Endothelial cell of umbilical vein (primary cell): Measurements from ENCODE around the gene UPK3A. TPM values are rescaled to one million over a fixed set of nuclear protein-coding genes. Genes with fewer than 3 reads are reported as not detected.
A peak's percentile ranks its signal among the peaks of the same experiment; 100 is the strongest.

ENCODE experiments used
- Bru-seq: library from RNA; stranded (reverse); fragments of 400-500 nt; gene quantifications from one replicate; lab custom pipeline; 2021; lab: Mats Ljungman, UMichigan
- BruChase-seq, 2 experiments: library from RNA; stranded (reverse); fragments of 400-500 nt; gene quantifications; one replicate each; lab custom pipeline; 2021; lab: Mats Ljungman, UMichigan
- BruUV-seq: library from RNA; stranded (reverse); fragments of 400-500 nt; replicated peaks from 2 replicates; lab custom pipeline; 2021; lab: Mats Ljungman, UMichigan
- CTCF ChIA-PET: fragments of 300-600, 350-600 bp; sonication (Branson Sonifier 250); formaldehyde crosslinking; loops from one replicate; lab custom pipeline; 2021; ENCODE audit warnings: antibody characterized with exemption, inconsistent platforms; lab: Charles Lee
- POLR2A ChIA-PET: fragments of 300-600, 350-600 bp; sonication (Branson Sonifier 250); formaldehyde crosslinking; loops from one replicate; lab custom pipeline; 2021; ENCODE audit warnings: antibody characterized with exemption, inconsistent platforms; lab: Charles Lee
- DNase-seq: peaks from one replicate; pipeline ENCODE4 v3.0.0-alpha.2; 2011; ENCODE audit warnings: low read depth, low spot score
- FAIRE-seq: peaks from 2 replicates; lab custom pipeline; 2011; peaks lifted over from hg19 to GRCh38; lab: Jason Lieb, UNC
- H2AFZ ChIP-seq: 2 replicates; pipeline ENCODE4 v1.6.0; 2012; ENCODE audit warnings: low read depth, low read length, control low read depth, inconsistent platforms
- H3K27ac ChIP-seq: 2 replicates; pipeline ENCODE4 v1.5.1; 2011; ENCODE audit warnings: low read depth, mild to moderate bottlenecking, control low read depth, low read length, moderate library complexity; ENCODE audit not compliant: insufficient read depth
- H3K27me3 ChIP-seq, 2 experiments: 2 replicates each; pipeline versions ENCODE4 v1.6.0 to v1.6.1; 2011; ENCODE audit warnings: low read length in 2 of 2, mixed read lengths in 1 of 2; ENCODE audit not compliant: control insufficient read depth in 2 of 2, insufficient read depth in 2 of 2
- H3K36me3 ChIP-seq, 2 experiments: 2 replicates in 1 of 2; 3 replicates in 1 of 2; pipeline ENCODE4 v1.5.1; 2011; ENCODE audit warnings: low read length in 2 of 2, mild to moderate bottlenecking in 1 of 2, moderate library complexity in 1 of 2; ENCODE audit not compliant: control insufficient read depth in 2 of 2, insufficient read depth in 2 of 2; ENCODE audit errors: extremely low read depth in 1 of 2
- H3K4me1 ChIP-seq: 3 replicates; pipeline ENCODE4 v1.5.1; 2011; ENCODE audit warnings: mild to moderate bottlenecking, low read length; ENCODE audit not compliant: control insufficient read depth, insufficient read depth; ENCODE audit errors: extremely low read depth
- H3K4me2 ChIP-seq: 2 replicates; pipeline ENCODE4 v1.6.1; 2011; ENCODE audit warnings: low read length, control low read depth, mixed read lengths; ENCODE audit not compliant: insufficient read depth
- H3K4me3 ChIP-seq, 3 experiments: fragments of 200-600 bp in 1 of 3; sonication (generic), shearing (Covaris generic) in 1 of 3; replicated peaks in 1 of 3; 2 replicates each; pipeline ENCODE4 v1.5.1; 2011 to 2016; ENCODE audit warnings: control low read depth in 3 of 3, low read length in 3 of 3, mild to moderate bottlenecking in 2 of 3, inconsistent platforms in 1 of 3, low read depth in 1 of 3, moderate library complexity in 1 of 3; ENCODE audit not compliant: insufficient read depth in 1 of 3
- H3K79me2 ChIP-seq: 2 replicates; pipeline ENCODE4 v1.6.0; 2012; ENCODE audit warnings: low read length, inconsistent platforms; ENCODE audit not compliant: control insufficient read depth, insufficient read depth
- H3K9ac ChIP-seq: replicated peaks from 2 replicates; pipeline ENCODE3; 2011; ENCODE audit warnings: low read length, control low read depth; ENCODE audit not compliant: insufficient read depth; ENCODE audit errors: extremely low read depth
- H3K9me1 ChIP-seq: replicated peaks from 3 replicates; pipeline ENCODE4 v1.6.0; 2011; ENCODE audit warnings: mild to moderate bottlenecking, low read length; ENCODE audit not compliant: control insufficient read depth, insufficient read depth; ENCODE audit errors: extremely low read depth
- H3K9me3 ChIP-seq: replicated peaks from 2 replicates; pipeline ENCODE4 v1.5.1; 2012; ENCODE audit warnings: low read length, inconsistent platforms; ENCODE audit not compliant: control insufficient read depth, insufficient read depth
- H4K20me1 ChIP-seq: replicated peaks from 2 replicates; pipeline ENCODE3; 2011; ENCODE audit warnings: mild to moderate bottlenecking, low read length; ENCODE audit not compliant: control insufficient read depth, insufficient read depth; ENCODE audit errors: extremely low read depth
- CTCF ChIP-seq, 2 donors: IDR thresholded peaks; 1 replicate in 1 of 2; 2 replicates in 1 of 2; pipeline ENCODE4 v1.5.1; 2011; ENCODE audit warnings: low read length in 2 of 2, mild to moderate bottlenecking in 2 of 2, moderate library complexity in 2 of 2, control low read depth in 1 of 2, inconsistent platforms in 1 of 2, low read depth in 1 of 2; ENCODE audit not compliant: insufficient read depth in 1 of 2; ENCODE audit errors: extremely low read depth in 1 of 2
- EZH2 ChIP-seq: IDR thresholded peaks from 2 replicates; pipeline ENCODE4 v1.6.1; 2012; ENCODE audit warnings: borderline replicate concordance, low read depth, mild to moderate bottlenecking, moderate library complexity, low read length, inconsistent platforms; ENCODE audit not compliant: severe bottlenecking
- GATA2 ChIP-seq: IDR thresholded peaks from 2 replicates; pipeline ENCODE4 v1.7.0; 2011; ENCODE audit warnings: low read depth, mild to moderate bottlenecking, moderate library complexity, mixed read lengths, low read length; ENCODE audit not compliant: insufficient read length, insufficient read depth
- MAX ChIP-seq: IDR thresholded peaks from 2 replicates; pipeline ENCODE4 v1.6.1; 2011; ENCODE audit not compliant: insufficient read depth, insufficient read length
- POLR2A ChIP-seq: IDR thresholded peaks from 2 replicates; pipeline ENCODE4 v1.6.1; 2012; ENCODE audit warnings: low read depth, mild to moderate bottlenecking, control low read depth, low read length
- POLR2AphosphoS5 ChIP-seq: IDR thresholded peaks from 2 replicates; pipeline ENCODE4 v1.6.1; 2012; ENCODE audit warnings: low read depth, mild to moderate bottlenecking, control low read depth, low read length, moderate library complexity; ENCODE audit not compliant: insufficient read depth
- dilution Hi-C: fragments of 300-500 bp; cut with MboI; formaldehyde crosslinking; loops from one replicate; pipeline ENCODE4 v1.15.0; 2019; ENCODE audit warnings: low sequenced_read_pairs; ENCODE audit not compliant: extremely low pct_ligation_motif_present
- intact Hi-C: fragments of 100-400 bp; cut with micrococcal nuclease; formaldehyde crosslinking; loops from one replicate; pipeline ENCODE4 v1.10.0; 2022
- long read RNA-seq: library from polyadenylated mRNA; stranded (forward); transcript quantifications from one replicate; pipeline ENCODE4 v2.0.0, GENCODE V29; 2021
- polyA minus RNA-seq, 3 experiments: library from RNA; depleted of rRNA, polyadenylated mRNA; stranded (reverse); fragments of >200 nt; gene quantifications; 1 replicate in 1 of 3; 2 replicates in 2 of 3; pipeline ENCODE4 v1.2.3, GENCODE V29; 2011
- polyA plus RNA-seq, 4 experiments: library from polyadenylated mRNA; depleted of rRNA in 3 of 4; stranded (reverse) in 3 of 4; unstranded in 1 of 4; fragments of >200 nt; gene quantifications; 2 replicates each; pipeline versions ENCODE4 v1.2.1 to v1.2.3, GENCODE V29; 2011 to 2012; ENCODE audit warnings: missing spikeins in 1 of 4
- total RNA-seq: library from RNA; stranded (reverse); gene quantifications from 2 replicates; pipeline ENCODE4 v1.2.3, GENCODE V29; 2021

The UPK3A gene
- total RNA-seq (not detected in 2 replicates), polyA plus RNA-seq (not detected in 2 replicates), polyA minus RNA-seq (not detected in 2 replicates), Bru-seq, nascent RNA (not detected), BruChase-seq, experiment 1, labeled RNA remaining after a 6-hour chase (not detected), BruChase-seq, experiment 2, labeled RNA remaining after a 2-hour chase (not detected)
- polyA plus RNA-seq (2011; cell fraction: cytosol; rRNA removed), result not detected in 2 replicates
- not detected in 2 replicates for polyA plus RNA-seq (2011; cell fraction: nucleus; rRNA removed)
- not detected in 2 replicates for polyA plus RNA-seq (2012)
- polyA minus RNA-seq (2011; cell fraction: cytosol; rRNA and poly(A)+ RNA removed), result not detected
- not detected in 2 replicates for polyA minus RNA-seq (2011; cell fraction: nucleus; rRNA and poly(A)+ RNA removed)
- long read RNA-seq, result 0 reads

- Histone ChIP-seq H3K36me3 (no peaks in the 10 kb centered on the region), H3K9ac (no peak within 1 kb of the TSS), H3K4me2 (peak within 1 kb of the TSS; percentile 42), H3K79me2 (no peaks in the 10 kb centered on the region), H3K9me1 (no peaks in the 10 kb centered on the region), H2AFZ (peak within 1 kb of the TSS; percentile 54), H3K4me3 (no peak within 1 kb of the TSS), H3K9me3 (no peaks in the 10 kb centered on the region), H4K20me1 (no peaks in the 10 kb centered on the region), H3K4me1 (peaks cover 7% of the 10 kb centered on the region), H3K27me3 (peaks cover 12 to 28% of the 10 kb centered on the region in 2 experiments), H3K27ac (no peak within 1 kb of the TSS)
- TF ChIP-seq POLR2AphosphoS5 (no peak), GATA2 (no peak), POLR2A (no peak), MAX (no peak), EZH2 (no peak), CTCF (IDR thresholded peaks at IDR 0.05; ENCODE audit: extremely low read depth in 1 of 2, insufficient read depth in 1 of 2, low read depth in 1 of 2, low read length in 2 of 2) (no peak)
- DNase-seq, result peak; percentile 30
- dilution Hi-C loops, result no loop called here
- no peak for FAIRE-seq
- no TSS peak for BruUV-seq
- ChIA-PET CTCF (no interaction called here), POLR2A (no interaction called here)
- intact Hi-C loops, result no loop called here
Observed at GRCh38 chr22:45284705-45285262, at the start of gene UPK3A. TSS of gene UPK3A (plus strand) at chr22:45284949. CDS start at chr22:45285014, 65 bp downstream.
